Measurements from ENCODE around the gene TACR2.

Gene TACR2

GRCh38 chr10:69372126-69372980 lies 44.4 kb downstream of the TACR2 start:
- DNase-seq (ENCODE audit: low spot score), result no peak

DNA sequence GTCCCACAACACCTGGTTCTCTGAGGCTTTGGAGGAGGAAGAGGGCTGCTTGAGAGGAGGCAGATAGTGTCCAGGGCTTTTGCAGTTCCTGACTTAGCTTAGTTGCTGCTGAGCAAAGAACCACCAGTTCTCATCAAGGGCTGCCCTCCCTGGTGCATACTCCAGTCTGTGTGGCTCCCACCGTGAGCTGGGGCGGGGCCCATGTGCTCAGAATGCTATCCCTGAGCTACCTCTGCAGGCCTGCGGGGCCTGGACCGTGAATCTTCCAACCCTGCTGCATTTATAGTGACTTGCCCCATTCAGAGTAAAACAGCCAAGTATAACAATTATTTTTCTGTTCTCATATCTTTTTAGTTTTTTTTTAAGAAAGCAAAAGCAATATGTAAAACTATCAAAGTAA lies 49.2 kb downstream of the TACR2 start:
- DNase-seq (ENCODE audit: low spot score), result no peak

DNA sequence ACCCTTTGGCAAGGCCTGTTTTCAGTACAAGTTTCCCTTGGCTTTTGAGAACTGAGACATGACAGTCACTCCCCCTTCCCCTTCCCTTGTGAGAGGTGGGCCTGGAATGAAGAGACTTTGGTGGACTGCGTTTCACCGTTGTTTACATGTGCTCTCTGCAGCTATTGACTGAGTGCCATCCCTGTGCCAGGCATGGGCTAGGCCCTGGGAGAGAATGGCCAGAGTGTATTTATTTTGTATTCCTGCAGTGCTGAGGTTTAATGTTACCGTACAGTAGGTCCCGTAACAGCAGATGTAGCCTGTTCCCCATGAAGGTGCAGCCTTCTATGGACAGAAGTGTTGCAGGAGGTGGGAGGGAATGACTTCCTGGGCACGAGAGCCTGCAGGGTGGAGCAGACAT lies 50.0 kb downstream of the TACR2 start:
- DNase-seq (ENCODE audit: low spot score), result no peak

GRCh38 chr10:69364232-69364940 lies 52.3 kb downstream of the TACR2 start:
- DNase-seq (ENCODE audit: low spot score), result no peak

DNA sequence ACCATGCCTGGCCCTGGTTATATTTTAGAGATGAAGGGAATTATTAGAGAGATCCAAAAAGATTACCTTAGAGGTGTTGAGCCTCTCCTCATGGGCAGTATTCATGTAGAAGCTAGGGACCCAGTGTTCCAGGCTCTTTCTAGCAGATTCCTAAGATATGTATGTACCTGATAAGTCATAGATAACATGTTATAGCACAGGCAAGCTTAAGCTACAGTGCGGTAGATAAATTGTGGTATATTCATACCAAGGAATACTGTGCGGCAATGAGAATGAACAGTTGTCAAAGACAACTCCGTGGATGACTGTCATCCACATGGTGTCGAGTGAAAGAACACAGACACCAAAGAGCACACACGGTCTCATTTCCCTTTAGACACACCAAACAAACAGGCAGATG lies 53.1 kb downstream of the TACR2 start:
- DNase-seq (ENCODE audit: low spot score), result no peak

GRCh38 chr10:69362471-69362954 lies 54.2 kb downstream of the TACR2 start:
- no peak for DNase-seq (ENCODE audit: low spot score)

DNA sequence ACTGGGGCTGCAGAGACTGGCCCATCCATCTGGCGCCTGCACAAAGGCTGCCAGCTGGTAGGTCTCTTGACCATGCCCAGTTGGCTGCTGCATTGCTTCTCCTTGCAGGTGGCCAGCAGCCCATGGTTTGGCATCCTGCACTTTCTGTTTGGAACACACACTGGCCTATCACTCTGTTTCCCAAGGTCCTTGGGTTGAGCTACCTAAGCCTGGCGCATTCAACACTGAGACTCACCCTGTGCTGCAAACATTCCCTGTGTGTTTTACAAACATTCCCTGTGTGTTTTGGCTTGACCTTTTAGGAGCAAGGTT lies 55.5 kb downstream of the TACR2 start:
- peak; percentile 97 for DNase-seq (ENCODE audit: low spot score)

DNA sequence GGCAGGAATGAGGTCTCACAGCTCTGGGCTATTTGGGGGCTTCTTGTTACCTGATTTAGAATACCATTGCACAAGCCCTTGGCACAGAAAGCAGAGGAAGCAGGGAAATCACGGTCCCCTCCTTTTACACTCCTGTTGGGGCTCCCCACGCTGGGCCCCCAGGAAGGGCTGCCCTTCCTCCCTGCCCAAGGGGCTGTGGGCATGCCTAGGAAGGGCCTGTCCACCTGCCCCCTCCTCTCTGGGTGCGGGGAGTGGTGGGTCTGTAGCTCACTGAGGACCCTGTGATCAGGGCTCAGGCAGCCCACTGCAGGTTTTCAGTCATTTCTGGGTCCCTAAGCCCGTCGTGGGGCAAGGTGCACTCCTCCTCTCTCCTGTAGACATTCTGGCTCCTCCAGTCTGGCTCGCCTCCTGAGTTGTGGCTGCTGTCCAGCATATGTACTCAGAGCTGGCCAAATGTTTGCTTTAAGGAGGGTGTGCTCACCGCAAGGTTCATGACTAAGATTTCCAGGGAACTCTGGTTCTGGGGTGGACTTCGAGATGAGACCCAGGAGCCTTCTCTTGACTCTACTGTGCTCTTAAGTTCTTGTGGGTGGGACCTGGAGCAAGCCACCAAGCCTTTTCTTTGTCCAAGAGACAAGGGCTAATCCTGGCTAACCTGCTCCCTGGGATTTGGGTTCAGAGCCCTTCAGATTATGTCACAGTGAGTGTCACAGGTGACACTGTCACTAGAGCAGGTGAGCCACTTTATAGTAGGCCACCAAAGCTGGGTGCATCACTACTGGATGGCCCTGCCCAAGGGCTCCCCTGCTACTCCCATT lies 56.0 kb downstream of the TACR2 start:
- DNase-seq (ENCODE audit: low spot score), result peak; percentile 92

DNA sequence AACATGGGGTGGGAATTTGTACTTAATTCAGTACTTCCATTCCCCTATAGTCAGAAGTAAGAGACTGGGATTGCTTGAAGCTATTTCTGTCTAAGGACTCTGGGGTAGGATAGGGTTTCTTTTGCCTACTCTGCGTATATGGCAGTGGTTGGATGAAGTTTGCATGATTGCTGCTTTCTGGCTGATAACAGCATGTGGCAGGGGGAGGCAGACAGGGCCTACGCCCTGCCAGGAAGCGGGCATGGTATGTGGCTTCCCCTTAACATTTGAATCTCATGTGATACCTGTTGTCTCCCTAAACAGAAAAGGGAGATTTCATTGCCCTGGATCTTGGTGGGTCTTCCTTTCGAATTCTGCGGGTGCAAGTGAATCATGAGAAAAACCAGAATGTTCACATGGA lies 57.1 kb downstream of the TACR2 start:
- no peak for DNase-seq (ENCODE audit: low spot score)

GRCh38 chr10:69359148-69359547 lies 57.6 kb downstream of the TACR2 start:
- no peak for DNase-seq (ENCODE audit: low spot score)

DNA sequence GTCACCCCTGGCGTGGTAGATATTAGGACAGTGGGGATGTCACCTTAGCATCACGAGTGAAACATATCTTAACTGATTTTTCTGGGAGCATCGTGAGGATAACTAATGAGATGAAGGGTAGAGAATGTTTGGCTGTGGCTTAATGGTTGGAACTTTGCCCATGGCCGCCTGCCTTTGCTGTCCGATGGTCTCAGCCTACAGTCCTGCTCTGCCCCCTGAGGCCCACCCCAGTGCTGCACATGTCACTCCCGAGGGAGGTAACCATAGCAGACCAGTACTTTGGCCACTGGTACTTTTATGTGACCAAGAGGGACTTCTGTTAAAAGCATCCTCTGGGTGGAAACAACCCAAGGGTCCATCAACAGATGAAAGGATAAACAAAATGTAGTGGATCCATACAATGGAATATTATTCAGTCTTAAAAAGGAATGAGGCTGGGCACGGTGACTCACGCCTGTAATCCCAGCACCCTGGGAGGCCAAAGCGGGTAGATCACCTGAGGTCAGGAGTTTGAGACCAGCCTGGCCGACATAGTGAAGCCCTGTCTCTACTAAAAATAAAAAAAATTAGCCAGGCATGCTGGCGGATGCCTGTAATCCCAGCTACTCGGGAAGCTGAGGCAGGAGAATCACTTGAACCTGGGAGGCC lies 58.4 kb downstream of the TACR2 start:
- DNase-seq (ENCODE audit: low spot score), result no peak

DNA sequence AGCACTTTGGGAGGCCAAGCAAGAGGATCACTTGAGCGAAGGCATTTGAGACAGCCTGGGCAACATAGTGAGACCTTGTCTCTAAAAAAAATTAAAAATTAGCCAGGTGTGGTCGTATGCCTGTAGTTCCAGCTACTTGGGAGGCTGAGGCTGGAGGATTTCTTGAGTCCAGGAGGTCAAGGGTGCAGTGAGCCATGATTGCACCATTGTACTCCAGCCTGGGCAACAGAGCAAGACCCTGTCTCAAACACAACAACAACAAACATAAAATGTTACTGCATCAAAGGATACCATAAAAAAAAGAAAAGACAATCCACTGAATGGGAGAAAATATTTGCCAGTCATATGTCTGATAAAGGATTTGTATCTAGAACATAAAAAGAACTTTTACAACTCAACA lies 60.5 kb downstream of the TACR2 start:
- no peak for DNase-seq (ENCODE audit: low spot score)

DNA sequence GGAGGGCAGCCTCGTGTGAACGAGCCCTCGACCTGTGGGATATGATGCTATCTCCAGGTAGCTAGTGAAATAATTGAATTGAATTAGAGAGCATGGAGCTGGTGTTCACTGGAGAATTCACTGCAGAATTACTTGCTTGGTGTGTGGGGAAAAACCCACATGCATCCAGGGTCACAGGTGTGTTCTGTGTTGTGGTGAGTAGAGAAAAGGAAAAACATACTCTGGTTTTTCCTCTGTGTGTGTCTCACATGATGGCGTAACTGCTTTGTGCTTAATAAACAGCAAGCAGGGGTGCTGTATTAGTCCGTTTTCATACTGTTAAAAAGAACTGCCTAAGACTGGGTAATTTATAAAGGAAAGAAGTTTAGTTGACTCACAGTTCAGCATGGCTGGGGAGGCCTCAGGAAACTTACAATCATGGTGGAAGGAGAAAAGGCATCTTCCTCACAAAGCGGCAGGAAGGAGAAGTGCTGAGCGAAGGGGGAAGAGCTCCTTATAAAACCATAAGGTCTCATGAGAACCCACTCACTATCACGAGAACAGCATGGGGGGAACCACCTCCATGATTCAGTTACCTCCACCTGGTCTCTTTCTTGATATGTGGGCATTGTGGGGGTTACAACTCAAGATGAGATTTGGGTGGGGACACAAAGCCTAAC lies 62.6 kb downstream of the TACR2 start:
- no peak for DNase-seq (ENCODE audit: low spot score)
